SK-N-SH (cell line): ENCODE results near the gene DDIAS. TPM values are rescaled to one million over a fixed set of nuclear protein-coding genes. Genes with fewer than 3 reads are reported as not detected.
"Not testable (repeated sequence)": the region's sequence is repeated elsewhere in the genome, so short reads cannot be mapped to it uniquely, and the experiment has no call there.

Experiments
- CTCF ChIA-PET: fragments of 300-600, 350-600 bp; formaldehyde crosslinking; extraction: SDS; loops from one replicate; lab custom pipeline; 2021; lab: Yijun Ruan, JAX
- POLR2A ChIA-PET: fragments of 350-600 bp; sonication (Branson Sonifier 250); formaldehyde crosslinking; extraction: SDS; loops from one replicate; lab custom pipeline; 2020; ENCODE audit warnings: antibody characterized with exemption, inconsistent platforms; lab: Yijun Ruan, JAX
- DNase-seq: peaks from one replicate; pipeline ENCODE4 v3.0.0; 2012
- H2AFZ ChIP-seq: fragments of 200-600 bp; sonication (generic); 2 replicates; pipeline ENCODE4 v1.8.1; 2016; ENCODE audit warnings: antibody characterized with exemption, mild to moderate bottlenecking, low read depth
- H3F3A ChIP-seq: fragments of 200-600 bp; sonication (generic); replicated peaks from 2 replicates; pipeline ENCODE3; 2016; ENCODE audit warnings: antibody characterized with exemption, mild to moderate bottlenecking; ENCODE audit not compliant: insufficient read depth
- H3K27ac ChIP-seq, 2 experiments: fragments of 200-500 bp in 1 of 2; fragments of 200-600 bp in 1 of 2; sonication (Bioruptor generic) in 1 of 2; sonication (generic), shearing (Covaris generic) in 1 of 2; 2 replicates each; pipeline versions ENCODE4 v1.5.1 to v1.6.1; 2014 to 2016; ENCODE audit warnings: low read depth in 2 of 2, inconsistent platforms in 1 of 2, low read length in 1 of 2, mild to moderate bottlenecking in 1 of 2, mixed read lengths in 1 of 2
- H3K27me3 ChIP-seq: fragments of 200-600 bp; sonication (generic), shearing (Covaris generic); 2 replicates; pipeline ENCODE4 v1.6.1; 2016; ENCODE audit warnings: mixed run types; ENCODE audit not compliant: insufficient read depth
- H3K36me3 ChIP-seq, 2 experiments: fragments of 200-500 bp in 1 of 2; fragments of 200-600 bp in 1 of 2; sonication (Bioruptor generic) in 1 of 2; sonication (generic) in 1 of 2; replicated peaks in 1 of 2; 2 replicates each; pipeline versions ENCODE3 to v1.5.1; 2014 to 2016; ENCODE audit warnings: low read length in 1 of 2, mild to moderate bottlenecking in 1 of 2; ENCODE audit not compliant: insufficient read depth in 2 of 2, control insufficient read depth in 1 of 2
- H3K4me1 ChIP-seq, 2 experiments: fragments of 200-500 bp in 1 of 2; fragments of 200-600 bp in 1 of 2; sonication (Bioruptor generic) in 1 of 2; sonication (generic), shearing (Covaris generic) in 1 of 2; 2 replicates each; pipeline versions ENCODE4 v1.5.1 to v1.6.1; 2014 to 2016; ENCODE audit warnings: low read depth in 1 of 2, low read length in 1 of 2, mixed run types in 1 of 2; ENCODE audit not compliant: insufficient read depth in 2 of 2, control insufficient read depth in 1 of 2
- H3K4me2 ChIP-seq: fragments of 200-600 bp; sonication (generic), shearing (Covaris generic); 2 replicates; pipeline ENCODE4 v1.6.1; 2017; ENCODE audit warnings: mixed run types
- H3K4me3 ChIP-seq, 2 experiments: fragments of 200-500 bp in 1 of 2; fragments of 200-600 bp in 1 of 2; sonication (Bioruptor generic) in 1 of 2; sonication (generic), shearing (Covaris generic) in 1 of 2; 2 replicates each; pipeline versions ENCODE4 v1.5.1 to v1.8.1; 2014 to 2016; ENCODE audit warnings: low read depth in 2 of 2, inconsistent platforms in 1 of 2, low read length in 1 of 2, mild to moderate bottlenecking in 1 of 2, mixed read lengths in 1 of 2, moderate library complexity in 1 of 2
- H3K79me2 ChIP-seq: fragments of 200-600 bp; sonication (generic); 2 replicates; pipeline ENCODE4 v1.8.1; 2017; ENCODE audit warnings: mild to moderate bottlenecking; ENCODE audit not compliant: insufficient read depth
- H3K9ac ChIP-seq: fragments of 200-600 bp; sonication (generic); 2 replicates; pipeline ENCODE4 v1.6.1; 2017; ENCODE audit warnings: mixed run types
- H3K9me2 ChIP-seq: fragments of 200-600 bp; sonication (generic); 2 replicates; pipeline ENCODE4 v1.6.1; 2017; ENCODE audit warnings: mixed run types
- H3K9me3 ChIP-seq: fragments of 200-600 bp; sonication (generic); 2 replicates; pipeline ENCODE4 v1.6.1; 2017; ENCODE audit warnings: mixed run types, mild to moderate bottlenecking, moderate library complexity
- H4K20me1 ChIP-seq: fragments of 200-600 bp; sonication (generic); 2 replicates; pipeline ENCODE4 v1.6.1; 2017; ENCODE audit warnings: mild to moderate bottlenecking, mixed run types; ENCODE audit not compliant: insufficient read depth
- CTCF ChIP-seq: fragments of 200-600 bp; sonication (generic); IDR thresholded peaks from 2 replicates; pipeline ENCODE4 v1.6.1; 2017; ENCODE audit warnings: antibody characterized with exemption, mild to moderate bottlenecking, moderate library complexity
- ELF1 ChIP-seq: IDR thresholded peaks from 2 replicates; pipeline ENCODE4 v1.4.0; 2012
- EP300 ChIP-seq, 2 experiments: IDR thresholded peaks; 2 replicates each; pipeline versions ENCODE4 v1.4.0 to v1.6.1; 2012; ENCODE audit warnings: borderline replicate concordance in 1 of 2, low read depth in 1 of 2, low read length in 1 of 2
- FOSL2 ChIP-seq: IDR thresholded peaks from 2 replicates; pipeline ENCODE4 v1.4.0; 2012; ENCODE audit warnings: low read depth, mild to moderate bottlenecking, moderate library complexity, borderline replicate concordance
- GATA2 ChIP-seq: sonication (generic); formaldehyde crosslinking; IDR thresholded peaks from 2 replicates; pipeline ENCODE4 v1.5.0; 2020; ENCODE audit warnings: mild to moderate bottlenecking, missing genetic modification reagents
- JUND ChIP-seq: IDR thresholded peaks from 2 replicates; pipeline ENCODE4 v1.4.0; 2012
- PBX3 ChIP-seq: IDR thresholded peaks from 2 replicates; pipeline ENCODE4; 2012
- RAD21 ChIP-seq: IDR thresholded peaks from 2 replicates; pipeline ENCODE4 v1.6.1; 2012; ENCODE audit warnings: mild to moderate bottlenecking, low read length
- RFX5 ChIP-seq: IDR thresholded peaks from 2 replicates; pipeline ENCODE4 v1.6.1; 2012; ENCODE audit warnings: mild to moderate bottlenecking, improper control_type of control experiment, low read length
- SIN3A ChIP-seq: IDR thresholded peaks from 2 replicates; pipeline ENCODE4 v1.6.1; 2012; ENCODE audit warnings: low read depth, mild to moderate bottlenecking, low read length, moderate library complexity, borderline replicate concordance
- TAF1 ChIP-seq: IDR thresholded peaks from 2 replicates; pipeline ENCODE4 v1.6.1; 2012; ENCODE audit warnings: low read depth, mild to moderate bottlenecking, low read length, moderate library complexity, borderline replicate concordance
- TCF12 ChIP-seq: IDR thresholded peaks from 2 replicates; pipeline ENCODE4 v1.4.0; 2012
- TEAD4 ChIP-seq: IDR thresholded peaks from 2 replicates; pipeline ENCODE4 v1.4.0; 2012; ENCODE audit warnings: mild to moderate bottlenecking, borderline replicate concordance; ENCODE audit not compliant: insufficient read depth
- WGBS: methylation state at CpG from one replicate; pipeline ENCODE4 v1.1.6; 2017; ENCODE audit warnings: low lambda C conversion rate; 5-methylcytosine and 5-hydroxymethylcytosine counted together
- polyA plus RNA-seq, 3 experiments: library from polyadenylated mRNA; depleted of rRNA; stranded (reverse); fragments of >200 nt; gene quantifications; 2 replicates each; pipeline ENCODE4 v1.2.3, GENCODE V29; 2012

The DDIAS gene
- polyA plus RNA-seq, 1 of the 3 experiments (the other 2 are of a cell fraction), result 4.4 TPM

- Histone ChIP-seq H3K36me3 (peaks cover 4 to 5% of the 10 kb centered on the region in 2 experiments), H3K9ac (no peak overlapping the region), H3K9me2 (no peaks in the 10 kb centered on the region), H3K4me3 (no peak overlapping the region), H3K79me2 (peaks cover 8% of the 10 kb centered on the region; the same call in 1 of the 2 replicates), H3K27me3 (no peaks in the 10 kb centered on the region), H3K27ac (peak overlapping the region in 1 of 2 experiments; percentile 18; a peak in 1 of 4 replicates), H3F3A (peaks cover 20% of the 10 kb centered on the region), H3K9me3 (no peaks in the 10 kb centered on the region), H4K20me1 (no peaks in the 10 kb centered on the region), H3K4me2 (peak overlapping the region; percentile 31; the same call in 1 of the 2 replicates), H2AFZ (no peak overlapping the region), H3K4me1 (peaks cover 8 to 12% of the 10 kb centered on the region in 2 experiments; a peak in 3 of 4 replicates)
- DNase-seq, result no peak
- CTCF ChIA-PET, result no interaction called here
- TF ChIP-seq SIN3A (no peak), FOSL2 (peak; percentile 18; the same call in 1 of the 2 replicates)
- POLR2A ChIA-PET, result no interaction called here
Measured at GRCh38 chr11:82854242-82854641, 47.3 kb upstream of the DDIAS start.

GRCh38 chr11:82854916-82855315 is 46.6 kb upstream of the DDIAS start:
- H3K9me2 ChIP-seq, DNase-seq, H4K20me1 ChIP-seq, H3K9ac ChIP-seq, CTCF ChIA-PET, H3K9me3 ChIP-seq, H3K4me3 ChIP-seq, H2AFZ ChIP-seq, H3K79me2 ChIP-seq, H3K36me3 ChIP-seq, POLR2A ChIA-PET, H3K27me3 ChIP-seq: not testable (repeated sequence)
- WGBS, result 94% methylated on average over 1 of the region's 1 CpG
- peaks cover 8 to 19% of the 10 kb centered on the region in 2 experiments; a peak in 3 of 4 replicates for H3K4me1 ChIP-seq
- H3K4me2 ChIP-seq, result peak overlapping the region; percentile 31; the same call in 1 of the 2 replicates
- peak overlapping the region in 1 of 2 experiments; percentile 18; a peak in 1 of 4 replicates for H3K27ac ChIP-seq
- peaks cover 20% of the 10 kb centered on the region for H3F3A ChIP-seq

GRCh38 chr11:82855616-82856015 is 45.9 kb upstream of the DDIAS start:
- Histone ChIP-seq H3K27me3 (no peaks in the 10 kb centered on the region), H3K79me2 (peaks cover 8% of the 10 kb centered on the region; the same call in 1 of the 2 replicates), H3K9ac (no peak overlapping the region), H3K27ac (no peak overlapping the region), H3K9me3 (no peaks in the 10 kb centered on the region), H2AFZ (no peak overlapping the region), H4K20me1 (no peaks in the 10 kb centered on the region), H3K36me3 (no peaks in the 10 kb centered on the region), H3K4me3 (no peak overlapping the region), H3K4me1 (peaks cover 8 to 19% of the 10 kb centered on the region in 2 experiments; a peak in 3 of 4 replicates), H3K4me2 (no peak overlapping the region), H3F3A (peaks cover 22% of the 10 kb centered on the region), H3K9me2 (no peaks in the 10 kb centered on the region)
- TF ChIP-seq TCF12, result peak; percentile 48
- no peak for TF ChIP-seq ELF1
- TF ChIP-seq JUND, result 0 out of 2 replicates have a peak, but pooled peaks have one; percentile 13
- DNase-seq, result no peak
- ChIA-PET CTCF (no interaction called here), POLR2A (no interaction called here)
- 59% methylated on average over 2 of the region's 2 CpGs for WGBS

- no peak overlapping the region for H3K4me3 ChIP-seq
- no peaks in the 10 kb centered on the region for H4K20me1 ChIP-seq
- no peaks in the 10 kb centered on the region for H3K9me3 ChIP-seq
- peaks cover 10 to 19% of the 10 kb centered on the region in 2 experiments; a peak in 3 of 4 replicates for H3K4me1 ChIP-seq
- ChIA-PET POLR2A (no interaction called here), CTCF (interaction anchor here (1.5 kb wide), 1 partner anchor 10 kb away, joined by 4 read pairs; no protein-coding TSS in a partner anchor)
- no peaks in the 10 kb centered on the region for H3K9me2 ChIP-seq
- peaks cover 8% of the 10 kb centered on the region; the same call in 1 of the 2 replicates for H3K79me2 ChIP-seq
- no peak overlapping the region for H3K27ac ChIP-seq
- DNase-seq, result no peak
- H3K9ac ChIP-seq, result no peak overlapping the region
- no peak overlapping the region for H3K4me2 ChIP-seq
- 98% methylated on average over 2 of the region's 2 CpGs for WGBS
- H2AFZ ChIP-seq, result no peak overlapping the region
- peaks cover 24% of the 10 kb centered on the region for H3F3A ChIP-seq
- H3K36me3 ChIP-seq, result no peaks in the 10 kb centered on the region
- H3K27me3 ChIP-seq, result no peaks in the 10 kb centered on the region
- TF ChIP-seq RAD21, result no peak
- TF ChIP-seq RFX5, result no peak
- TF ChIP-seq EP300 (IDR thresholded peaks at IDR 0.05; ENCODE audit: borderline replicate concordance in 1 of 2, low read depth in 1 of 2, low read length in 1 of 2), result no peak
- no peak for TF ChIP-seq FOSL2
- TF ChIP-seq GATA2 (CRISPR knock-in tag), result no peak
- TF ChIP-seq JUND, result no peak
- no peak for TF ChIP-seq CTCF
- TF ChIP-seq TEAD4, result no peak
- no peak for TF ChIP-seq TAF1
- TF ChIP-seq PBX3, result no peak
Measured at GRCh38 chr11:82857145-82857544, 44.4 kb upstream of the DDIAS start.
